ENCODE results near the gene RNF26.

RNF26 gene

DNA sequence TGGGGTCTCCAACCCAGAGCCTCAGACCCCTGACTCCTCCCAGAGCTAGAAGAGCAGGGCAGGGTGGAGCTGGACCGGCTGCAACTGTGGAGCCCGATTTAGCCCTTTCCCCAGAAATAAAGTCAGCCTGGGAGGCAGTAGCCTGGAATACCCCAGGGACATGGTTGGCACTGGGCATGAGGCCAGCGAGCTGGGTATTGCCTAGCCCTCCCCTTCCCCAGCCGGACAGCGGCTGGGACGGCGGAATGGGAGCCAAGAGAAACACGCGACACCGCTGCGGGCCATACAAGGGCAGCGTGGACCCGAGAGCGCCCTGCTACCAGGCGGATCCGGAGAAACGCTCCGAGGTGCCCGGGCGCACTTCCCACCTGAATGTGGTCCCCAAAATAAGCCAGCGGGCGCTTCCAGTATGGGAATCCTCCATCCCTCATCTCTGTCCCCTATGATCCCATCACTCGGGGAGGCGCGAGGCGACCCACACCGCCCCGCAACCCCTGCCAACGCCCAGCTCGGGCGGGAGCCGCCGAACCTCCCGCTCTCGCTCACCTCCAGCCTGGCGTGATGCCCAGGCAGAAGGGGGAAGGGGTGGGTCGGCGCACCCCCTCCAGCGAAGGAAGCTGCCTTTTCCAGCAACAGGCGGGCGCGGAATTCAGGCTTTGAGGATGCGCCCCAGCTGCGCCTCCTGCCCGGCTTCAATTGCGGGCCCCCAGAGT lies 18.2 kb upstream of the RNF26 start:
- peak; percentile 46 to 82 for DNase-seq

- DNase-seq = no peak
These were observed 17.4 kb upstream of the RNF26 start, which contains the start of gene MCAM for GRCh38 chr11:119316729-119317591. MCAM (minus strand) TSS chr11:119317130; CDS start chr11:119317101, 29 bp downstream.

DNA sequence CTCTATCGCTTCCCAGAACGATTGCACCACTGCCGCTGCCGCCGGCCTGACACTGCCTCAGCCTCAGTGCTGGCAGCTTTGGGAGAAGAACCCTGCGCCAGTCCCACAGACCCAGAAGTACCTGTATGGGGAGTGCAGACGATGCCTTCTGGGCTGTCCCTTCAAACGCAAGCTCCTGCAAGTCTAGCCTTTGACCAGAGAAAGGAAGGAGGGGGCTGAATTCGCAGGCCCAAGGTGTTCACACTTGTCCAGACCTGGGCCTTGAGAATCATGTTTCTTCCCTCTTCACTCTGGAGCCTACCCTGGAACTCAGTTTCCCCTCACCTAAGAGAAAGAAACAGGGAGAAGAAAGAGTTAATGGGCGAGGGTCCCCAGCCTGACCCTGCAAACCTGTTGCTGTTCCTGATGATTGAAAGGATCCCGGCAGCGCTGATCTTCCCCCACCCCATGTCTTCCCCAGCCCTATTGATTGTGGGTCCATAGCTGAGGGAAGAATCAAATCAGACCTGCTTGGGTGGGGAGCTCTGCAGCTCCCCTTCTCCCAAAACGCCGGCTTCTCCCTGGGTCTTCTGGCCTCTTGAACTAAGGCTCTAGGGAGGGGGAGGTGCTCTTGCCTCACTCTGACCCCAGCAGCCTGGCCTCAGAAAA lies 16.6 kb upstream of the RNF26 start:
- no peak for DNase-seq

- DNase-seq = no peak
These were observed 15.8 kb upstream of the RNF26 start for GRCh38 chr11:119318240-119319135.

- no peak for DNase-seq
These were observed 15.1 kb upstream of the RNF26 start for GRCh38 chr11:119319136-119319699.

DNA sequence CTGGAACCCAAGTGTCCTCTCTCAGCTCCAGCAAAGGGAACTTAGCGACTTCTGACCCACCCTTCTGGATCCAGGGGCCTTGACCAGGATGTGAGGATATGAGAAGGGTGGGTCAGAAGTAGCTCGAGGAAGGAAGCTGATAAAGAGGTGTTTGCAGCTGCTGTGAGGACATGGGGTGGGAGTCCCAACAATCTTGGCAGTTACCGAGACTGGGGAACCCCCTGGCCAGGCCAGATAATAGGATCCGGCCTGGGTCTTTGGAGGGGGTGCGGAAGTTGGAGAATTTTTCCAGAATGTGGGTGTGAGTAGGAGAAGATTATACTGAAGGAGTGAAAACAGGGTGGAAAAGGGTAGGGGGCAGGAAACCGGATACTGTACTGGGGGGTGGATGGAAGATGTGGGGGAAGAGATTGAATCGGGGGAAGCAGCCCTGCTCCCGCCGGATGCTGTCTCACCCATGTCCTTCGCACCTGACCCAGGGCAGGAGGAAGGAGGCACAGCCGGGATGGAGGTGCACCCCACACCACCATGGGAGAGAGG lies 14.6 kb upstream of the RNF26 start:
- DNase-seq = no peak

GRCh38 chr11:119320240-119320775 lies 14.0 kb upstream of the RNF26 start:
- DNase-seq = peak; percentile 61 to 83

DNA sequence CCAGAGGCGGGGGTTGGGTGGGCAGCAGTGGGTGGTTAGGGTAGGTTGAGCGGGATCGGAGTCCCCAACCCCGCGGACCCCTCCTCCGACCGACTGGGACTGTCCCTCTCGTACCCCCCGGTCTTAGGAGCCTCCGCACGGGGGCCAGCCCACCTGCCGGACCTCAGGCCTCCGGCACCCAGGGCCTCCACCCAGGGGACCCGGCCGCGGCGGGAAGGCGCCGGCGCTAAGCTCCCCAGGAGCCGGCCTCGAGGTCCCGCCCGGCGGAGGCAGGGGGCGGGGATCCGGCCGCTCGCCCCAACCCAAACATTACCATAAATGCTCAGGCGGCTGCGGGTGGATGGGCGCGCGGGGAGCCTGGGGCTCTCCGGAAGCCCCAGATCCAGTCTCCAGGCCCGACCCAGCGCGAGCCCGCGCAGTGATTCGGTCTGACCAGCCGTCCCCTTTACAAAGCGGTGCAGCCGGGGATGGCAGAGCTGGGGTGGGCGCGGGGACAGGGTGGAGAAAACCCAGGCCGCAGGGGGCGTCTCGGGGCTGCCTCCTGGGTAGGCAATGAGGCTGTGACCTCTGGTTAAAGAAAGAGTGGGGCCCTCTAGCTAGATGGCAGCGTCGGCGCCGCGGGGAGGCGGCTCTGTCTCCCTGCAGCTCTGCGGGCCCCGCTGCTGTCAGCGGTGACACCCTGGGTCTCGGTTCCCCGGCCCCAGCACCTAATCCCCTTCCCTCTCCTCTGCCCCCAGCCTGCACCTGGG lies 13.4 kb upstream of the RNF26 start:
- peak in 1 of 2 donors; percentile 35 for DNase-seq

- no peak for DNase-seq
These were observed 12.0 kb upstream of the RNF26 start for GRCh38 chr11:119322360-119322739.

DNA sequence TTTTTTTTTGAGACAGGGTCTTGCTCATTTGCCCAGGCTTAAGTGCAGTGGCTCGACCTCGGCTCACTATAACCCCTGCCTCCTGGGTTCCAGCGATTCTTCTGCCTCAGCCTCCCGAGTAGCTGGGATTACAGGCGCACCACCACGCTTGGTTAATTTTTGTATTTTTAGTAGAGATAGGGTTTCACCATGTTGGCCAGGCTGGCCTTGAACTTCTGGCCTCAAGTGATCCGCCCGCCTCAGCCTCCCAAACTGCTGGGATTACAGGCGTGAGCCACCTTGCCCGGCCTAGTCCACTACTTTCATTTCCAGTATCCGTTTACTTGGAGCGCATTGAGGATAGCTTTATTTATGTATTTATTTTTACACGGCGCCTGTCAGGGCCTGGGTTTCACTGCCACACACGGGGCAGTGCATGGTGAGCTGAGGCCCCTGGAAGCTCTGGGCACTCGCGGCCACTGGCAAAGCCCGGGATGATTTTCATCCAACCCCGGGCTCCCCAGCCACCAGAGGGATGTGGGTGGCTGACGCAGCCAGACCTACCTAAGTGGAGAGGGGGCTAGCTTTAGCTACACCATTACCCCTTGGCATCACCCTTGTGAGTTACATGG lies 11.3 kb upstream of the RNF26 start:
- no peak for DNase-seq

DNA sequence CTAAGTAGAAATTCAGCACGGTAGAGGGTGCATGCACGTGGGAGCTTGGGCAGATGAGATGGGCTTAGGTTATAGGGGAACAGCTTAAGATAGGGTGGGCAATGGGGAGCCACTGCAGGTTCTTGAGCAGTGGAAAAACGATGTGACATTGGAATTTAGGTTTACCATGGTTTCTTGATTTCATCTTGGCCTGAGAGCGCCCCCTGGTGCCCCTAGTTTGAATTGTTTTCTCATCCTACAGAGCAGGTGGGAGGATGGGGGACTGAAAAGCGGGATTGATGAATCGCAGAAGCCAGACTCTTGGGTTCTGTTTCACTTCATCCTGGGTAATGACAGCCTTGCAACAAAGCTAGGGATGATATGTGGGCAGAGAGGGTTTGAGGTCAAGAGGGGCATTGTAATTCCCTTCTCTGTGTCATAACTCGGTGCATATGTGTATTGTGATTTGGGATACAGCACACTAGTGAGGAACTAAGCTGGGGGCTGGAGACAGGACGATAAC lies 10.7 kb upstream of the RNF26 start:
- DNase-seq = peak in 1 of 2 donors; percentile 60

DNA sequence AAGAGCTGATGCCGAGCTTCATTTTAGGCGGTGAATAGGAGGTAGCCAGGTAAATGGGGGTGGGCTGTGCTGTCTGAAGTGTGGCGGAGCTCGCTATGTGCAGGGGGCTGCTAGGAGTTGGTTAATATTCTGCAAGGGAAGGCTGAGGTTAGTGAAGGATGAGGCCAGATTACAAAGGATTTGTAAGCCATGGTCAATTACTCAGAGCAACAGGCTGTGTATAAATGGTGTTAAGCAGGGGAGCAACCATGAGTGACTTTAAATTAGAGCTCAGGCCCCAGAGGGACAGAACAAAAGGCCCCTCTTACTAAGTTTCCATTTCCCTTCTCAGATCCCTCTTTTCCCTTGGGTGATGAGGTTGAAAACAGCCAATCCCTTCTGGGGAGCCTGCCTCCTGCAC lies 10.1 kb upstream of the RNF26 start:
- DNase-seq = no peak

GRCh38 chr11:119329320-119329719 lies 5.0 kb upstream of the RNF26 start:
- DNase-seq = no peak

GRCh38 chr11:119330237-119330636 lies 4.1 kb upstream of the RNF26 start:
- DNase-seq = no peak

DNA sequence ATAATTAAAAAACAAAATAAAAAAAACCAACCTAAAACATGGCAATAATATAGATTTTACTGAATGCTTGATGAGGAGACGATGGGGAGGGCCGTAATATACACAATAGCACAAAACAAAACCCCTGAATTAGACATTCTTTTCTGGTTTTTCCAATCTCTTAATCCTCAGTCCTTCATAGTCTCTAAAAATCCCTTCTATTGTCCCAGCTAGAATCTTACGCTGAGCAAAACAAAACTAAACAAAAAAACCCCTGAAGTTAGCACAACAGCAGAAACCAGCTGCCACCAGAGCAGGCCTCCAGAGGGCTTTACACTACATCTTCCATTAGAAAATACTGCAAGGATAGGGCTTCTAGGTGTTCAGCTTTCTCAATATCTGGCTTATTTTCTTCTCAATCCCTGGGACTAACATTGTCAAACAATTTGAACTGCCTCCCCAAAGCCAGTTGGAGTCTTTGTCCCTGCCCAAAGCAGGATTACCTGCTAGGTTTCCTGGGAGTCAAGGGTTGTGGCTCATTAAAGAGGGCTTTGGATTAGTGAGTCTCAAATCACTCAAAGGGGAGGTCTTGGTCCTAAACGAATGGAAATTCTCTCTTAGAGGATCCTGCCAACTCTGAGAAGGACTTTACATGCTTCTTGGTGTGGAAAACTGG lies 2.1 kb upstream of the RNF26 start:
- no peak for DNase-seq

DNA sequence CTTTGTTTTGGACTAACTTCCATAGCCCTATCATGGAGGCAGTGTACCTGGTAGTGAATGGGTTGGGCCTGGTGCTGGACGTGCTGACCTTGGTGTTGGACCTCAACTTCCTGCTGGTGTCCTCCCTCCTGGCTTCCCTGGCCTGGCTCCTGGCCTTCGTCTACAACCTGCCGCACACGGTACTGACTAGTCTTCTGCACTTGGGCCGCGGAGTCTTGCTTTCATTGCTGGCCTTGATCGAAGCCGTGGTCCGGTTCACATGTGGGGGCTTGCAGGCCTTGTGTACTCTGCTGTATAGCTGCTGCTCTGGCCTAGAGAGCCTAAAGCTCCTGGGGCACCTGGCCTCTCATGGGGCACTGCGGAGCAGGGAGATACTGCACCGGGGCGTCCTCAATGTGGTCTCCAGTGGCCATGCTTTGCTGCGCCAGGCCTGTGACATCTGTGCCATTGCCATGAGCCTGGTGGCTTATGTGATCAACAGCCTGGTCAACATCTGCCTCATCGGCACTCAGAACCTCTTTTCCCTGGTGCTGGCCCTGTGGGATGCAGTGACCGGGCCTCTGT lies 846 bp downstream of the RNF26 start:
- DNase-seq = no peak

GRCh38 chr11:119335655-119336543 lies 1.6 kb downstream of the RNF26 start:
- peak in 1 of 2 donors; percentile 22 for DNase-seq
